ENCODE measurements around the gene SAT2. TPM values are rescaled to one million over a fixed set of nuclear protein-coding genes. Genes with fewer than 3 reads are reported as not detected.
A peak's percentile ranks its signal among the peaks of the same experiment; 100 is the strongest.

The SAT2 gene
- total RNA-seq, 2 donors from 2014 or later: 84.1 to 86.4 TPM

GRCh38 chr17:7580604-7581575 lies 46.7 kb downstream of the SAT2 start:
- DNase-seq (no peak), ATAC-seq (no peak)
- intact Hi-C loops (cut with DNase I): no loop called here

- ATAC-seq (no peak), DNase-seq (no peak)
- intact Hi-C loops (cut with DNase I): no loop called here
Observed at GRCh38 chr17:7579834-7580603, 47.6 kb downstream of the SAT2 start.

- peak; percentile 80 for DNase-seq
- ATAC-seq: peak; percentile 27 to 62
- intact Hi-C loops (cut with DNase I): no loop called here
Observed at GRCh38 chr17:7579001-7579833, 48.4 kb downstream of the SAT2 start, which contains the start of gene CD68. CD68 (plus strand) TSS chr17:7579638; CDS start chr17:7579678, 40 bp downstream.

GRCh38 chr17:7577327-7578199 lies 50.1 kb downstream of the SAT2 start:
- DNase-seq (no peak), ATAC-seq (no peak)
- intact Hi-C loops (cut with DNase I): no loop called here

GRCh38 chr17:7576432-7576937 lies 51.1 kb downstream of the SAT2 start:
- ATAC-seq: no peak
- no peak for DNase-seq
- intact Hi-C loops (cut with DNase I): no loop called here

Other genes with a start within 250 kb of the SAT2 start
- 1 to 10 TPM; 1.9 to 2.1 TPM for gene TNK1, start 246.7 kb downstream of the SAT2 start, total RNA-seq
- gene PLSCR3, start 233.3 kb downstream of the SAT2 start, total RNA-seq: 10 to 100 TPM; 22.4 to 29.0 TPM
- 10 to 100 TPM; 67.3 to 69.2 TPM for gene TMEM256, start 223.7 kb downstream of the SAT2 start, total RNA-seq
- 10 to 100 TPM; 12.1 to 15.5 TPM for gene NLGN2, start 220.0 kb downstream of the SAT2 start, total RNA-seq
- gene SPEM1, start 207.5 kb downstream of the SAT2 start, total RNA-seq: not detected
- gene SPEM2, start 202.2 kb downstream of the SAT2 start, total RNA-seq: not detected
- gene SPEM3, start 199.0 kb downstream of the SAT2 start, total RNA-seq: not detected
- 1 to 10 TPM; 2.7 to 2.9 TPM for gene TMEM102, start 192.4 kb downstream of the SAT2 start, total RNA-seq
- gene FGF11, start 188.3 kb downstream of the SAT2 start, total RNA-seq: 10 to 100 TPM; 20.5 to 24.6 TPM
- 10 to 100 TPM; 12.4 to 13.8 TPM for gene CHRNB1, start 182.8 kb downstream of the SAT2 start, total RNA-seq
- 10 to 100 TPM; 62.1 to 62.2 TPM for gene ZBTB4, start 148.2 kb downstream of the SAT2 start, total RNA-seq
- gene SLC35G6, start 146.4 kb downstream of the SAT2 start, total RNA-seq: not detected
- gene POLR2A, start 143.5 kb downstream of the SAT2 start, total RNA-seq: 10 to 100 TPM; 42.8 to 56.9 TPM
- gene TNFSF12, start 78.8 kb downstream of the SAT2 start, total RNA-seq: 10 to 100 TPM; 31.0 to 47.6 TPM
- gene TNFSF13, start 69.1 kb downstream of the SAT2 start, total RNA-seq: 10 to 100 TPM; 15.0 to 25.5 TPM
- gene SENP3, start 65.9 kb downstream of the SAT2 start, total RNA-seq: 10 to 100 TPM; 27.2 to 30.5 TPM
- 10 to 100 TPM; 55.5 to 87.3 TPM for gene CD68, start 48.2 kb downstream of the SAT2 start, total RNA-seq
- 10 to 100 TPM; 30.5 to 35.0 TPM for gene MPDU1, start 44.0 kb downstream of the SAT2 start, total RNA-seq
- gene SOX15, start 37.7 kb downstream of the SAT2 start, total RNA-seq: 1 to 10 TPM; 3.0 to 4.7 TPM
- gene FXR2, start 12.9 kb downstream of the SAT2 start, total RNA-seq: 10 to 100 TPM; 68.3 to 68.7 TPM
- under 1 TPM; 0.55 to 0.85 TPM for gene SHBG, start 2.3 kb upstream of the SAT2 start, total RNA-seq
- 1 to 10 TPM; 1.8 to 3.7 TPM for gene ATP1B2, start 23.1 kb upstream of the SAT2 start, total RNA-seq
- gene TP53, start 59.7 kb upstream of the SAT2 start, total RNA-seq: 10 to 100 TPM; 18.5 to 23.7 TPM
- 1 to 10 TPM; 3.7 to 6.0 TPM for gene WRAP53, start 60.7 kb upstream of the SAT2 start, total RNA-seq
- 1 to 10 TPM; 1.1 to 1.4 TPM for gene EFNB3, start 77.4 kb upstream of the SAT2 start, total RNA-seq
- under 1 TPM; 0.05 to 0.24 TPM for gene DNAH2, start 89.9 kb upstream of the SAT2 start, total RNA-seq
- gene KDM6B, start 206.4 kb upstream of the SAT2 start, total RNA-seq: 10 to 100 TPM; 24.2 to 31.7 TPM
- gene TMEM88, start 227.2 kb upstream of the SAT2 start, total RNA-seq: 10 to 100 TPM; 32.5 to 33.6 TPM
- 10 to 100 TPM; 66.9 to 83.1 TPM for gene NAA38, start 229.7 kb upstream of the SAT2 start, total RNA-seq
- gene CYB5D1, start 230.2 kb upstream of the SAT2 start, total RNA-seq: 10 to 100 TPM; 15.6 to 17.1 TPM

All from left cardiac atrium (tissue), 4 donors.